HG03571 (cell line): ENCODE results near the gene SNHG17.
"Not testable (repeated sequence)": the region's sequence is repeated elsewhere in the genome, so short reads cannot be mapped to it uniquely, and the experiment has no call there.

Source experiments
- ATAC-seq: cut with Tn5 transposase; IDR thresholded peaks from one replicate; pipeline ENCODE4 v1.9.1; 2021; ENCODE audit not compliant: unreplicated experiment

SNHG17 gene

GRCh38 chr20:38447931-38448675 lies 13.0 kb upstream of the SNHG17 start:
- ATAC-seq = no peak

DNA sequence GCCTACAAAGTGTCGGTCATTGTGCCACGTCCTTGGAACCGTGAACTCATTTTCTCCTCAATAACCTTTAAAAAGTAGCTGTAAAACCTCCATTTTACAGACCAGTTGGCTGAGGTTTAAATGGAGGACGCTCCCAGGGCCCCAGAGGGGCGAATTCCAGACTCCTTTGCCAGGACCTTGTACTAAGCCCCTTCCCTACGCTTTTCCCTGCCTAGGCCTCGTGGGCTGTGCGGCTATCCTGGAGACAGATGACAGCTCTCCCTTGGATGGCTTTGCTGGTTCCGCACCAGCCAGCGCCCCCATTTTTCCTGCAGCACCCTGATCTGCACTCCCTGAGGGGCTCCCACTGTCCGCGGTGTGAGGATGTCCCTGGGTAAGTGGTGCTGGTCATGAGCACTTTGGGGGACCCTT lies 12.1 kb upstream of the SNHG17 start:
- ATAC-seq = no peak

DNA sequence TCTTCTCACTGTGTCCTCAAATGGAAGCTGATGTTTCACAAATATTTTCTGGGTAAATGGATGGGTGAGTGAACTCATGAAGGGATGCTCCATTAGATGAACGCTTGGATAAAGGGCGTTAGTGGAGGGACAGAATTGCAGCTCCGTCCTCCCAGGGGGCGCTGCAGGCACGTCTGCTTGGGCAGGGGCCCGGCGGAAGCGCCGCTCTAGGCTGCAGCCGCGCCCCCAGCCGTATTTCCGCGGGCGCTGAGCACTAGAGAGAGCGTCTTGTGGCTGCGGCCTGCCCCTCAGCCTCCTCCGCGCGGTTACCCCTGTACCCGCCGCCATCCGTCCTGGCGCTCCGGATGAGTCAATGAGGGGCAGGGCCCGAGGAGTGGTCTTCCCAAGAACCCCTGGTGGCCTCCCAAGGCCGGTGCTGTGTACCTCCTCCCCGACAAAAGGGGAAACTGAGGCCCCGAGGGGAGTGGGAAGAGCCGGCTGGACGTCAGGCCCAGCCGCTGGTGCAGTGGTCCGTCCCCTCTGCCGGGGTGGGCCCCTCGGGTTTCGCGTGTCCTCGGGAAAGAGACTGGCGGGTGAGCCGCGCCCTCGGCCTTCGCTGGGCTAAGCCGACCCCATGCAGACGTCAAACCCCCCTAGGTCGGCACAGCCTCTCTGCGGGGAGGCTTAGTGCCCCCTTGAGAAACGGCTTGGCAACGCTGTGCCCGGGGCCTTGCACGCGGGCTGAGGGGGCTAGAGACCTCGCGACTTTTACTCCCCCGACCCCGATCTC lies 11.5 kb upstream of the SNHG17 start:
- peak; percentile 87 for ATAC-seq

DNA sequence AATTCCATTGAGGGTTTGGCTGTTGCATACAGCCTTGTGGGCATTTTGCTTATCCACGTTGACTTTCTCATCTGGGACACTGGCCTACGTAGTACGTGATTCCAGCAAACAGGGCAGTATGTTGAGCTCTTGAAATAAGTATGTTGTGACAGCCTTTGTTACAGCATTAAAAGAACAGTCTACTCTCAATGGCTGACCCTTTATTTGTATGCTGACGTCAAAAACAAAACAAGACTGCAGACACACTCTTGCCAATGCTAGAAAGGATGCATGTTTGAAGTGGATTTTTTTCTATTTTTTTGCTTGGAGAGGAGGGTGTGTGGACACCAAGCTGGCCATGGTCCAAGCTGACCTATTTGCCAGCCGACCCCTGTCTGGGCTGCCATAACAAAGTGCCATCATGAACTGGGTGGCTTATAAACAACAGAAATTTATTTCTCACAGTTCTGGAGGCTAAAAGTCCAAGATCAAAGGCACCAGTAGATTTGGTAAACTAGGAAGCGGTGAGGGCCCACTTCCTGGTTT lies 10.8 kb upstream of the SNHG17 start:
- ATAC-seq = no peak

DNA sequence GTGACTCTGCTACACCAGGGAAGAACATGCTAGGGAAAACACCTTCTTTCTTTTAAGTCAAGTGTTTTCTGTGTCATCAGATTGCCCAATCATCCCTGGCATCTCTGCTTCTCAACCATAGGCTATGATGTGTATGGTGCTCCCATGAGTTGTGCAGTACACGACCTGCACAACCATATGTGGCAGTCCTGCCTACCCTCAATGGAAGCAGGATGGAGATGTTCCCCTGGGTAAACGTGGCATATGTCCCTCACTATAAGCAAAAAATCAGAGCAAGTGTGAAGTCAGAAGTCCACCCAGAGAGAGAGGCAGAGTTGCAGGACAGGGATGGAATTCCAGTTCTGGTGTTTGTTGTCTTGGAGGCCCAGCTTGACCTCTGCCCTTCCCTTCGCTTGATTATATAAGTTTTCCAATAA lies 10.3 kb upstream of the SNHG17 start:
- no peak for ATAC-seq

GRCh38 chr20:38441916-38442315 lies 6.8 kb upstream of the SNHG17 start:
- ATAC-seq = no peak

GRCh38 chr20:38441110-38441509 lies 6.0 kb upstream of the SNHG17 start:
- not testable (repeated sequence) for ATAC-seq

DNA sequence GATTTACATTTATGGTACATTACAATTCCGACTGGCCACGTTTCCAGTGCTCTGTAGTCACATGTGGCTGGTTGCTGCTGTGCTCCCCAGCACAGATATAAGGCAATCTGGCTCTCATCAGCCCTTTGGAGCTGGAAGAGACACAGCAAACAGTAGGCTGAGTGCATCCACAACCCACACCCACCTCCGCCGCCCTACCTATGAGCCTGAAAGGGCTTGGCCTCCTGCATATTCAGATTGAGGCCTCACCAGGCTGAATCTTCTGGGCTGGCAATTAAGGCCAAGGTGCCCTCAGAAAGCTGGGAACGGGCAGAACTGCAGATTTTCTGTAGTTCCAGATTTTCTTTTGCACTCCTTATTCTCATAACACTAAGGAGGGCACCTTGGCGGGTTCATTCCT lies 2.7 kb upstream of the SNHG17 start:
- no peak for ATAC-seq

- no peak for ATAC-seq
These were observed 419 bp upstream of the SNHG17 start for GRCh38 chr20:38435555-38435939.

- no peak for ATAC-seq
These were observed 807 bp downstream of the SNHG17 start for GRCh38 chr20:38434301-38434741.

- ATAC-seq = no peak
These were observed 1.7 kb downstream of the SNHG17 start for GRCh38 chr20:38433304-38433972.

- ATAC-seq = not testable (repeated sequence)
These were observed 2.3 kb downstream of the SNHG17 start for GRCh38 chr20:38432870-38433269.

DNA sequence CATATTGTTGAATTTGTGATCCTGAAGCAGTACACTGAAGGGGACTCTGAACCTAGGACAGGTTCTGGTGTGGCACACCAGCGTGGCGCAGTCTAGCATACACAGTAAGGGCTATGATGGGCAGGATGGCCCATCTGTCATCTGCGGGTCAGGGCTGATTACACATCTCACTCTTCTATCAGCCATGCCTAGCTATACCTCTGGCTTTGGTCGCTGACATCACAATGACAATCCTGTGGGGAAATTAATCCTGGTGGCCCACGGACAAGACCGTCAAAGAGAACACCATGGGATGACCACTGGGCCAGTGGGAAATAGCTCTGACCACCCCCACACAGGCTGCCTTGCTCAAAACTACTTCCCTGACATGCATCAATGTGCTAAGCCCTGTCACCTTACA lies 2.8 kb downstream of the SNHG17 start:
- ATAC-seq = no peak

DNA sequence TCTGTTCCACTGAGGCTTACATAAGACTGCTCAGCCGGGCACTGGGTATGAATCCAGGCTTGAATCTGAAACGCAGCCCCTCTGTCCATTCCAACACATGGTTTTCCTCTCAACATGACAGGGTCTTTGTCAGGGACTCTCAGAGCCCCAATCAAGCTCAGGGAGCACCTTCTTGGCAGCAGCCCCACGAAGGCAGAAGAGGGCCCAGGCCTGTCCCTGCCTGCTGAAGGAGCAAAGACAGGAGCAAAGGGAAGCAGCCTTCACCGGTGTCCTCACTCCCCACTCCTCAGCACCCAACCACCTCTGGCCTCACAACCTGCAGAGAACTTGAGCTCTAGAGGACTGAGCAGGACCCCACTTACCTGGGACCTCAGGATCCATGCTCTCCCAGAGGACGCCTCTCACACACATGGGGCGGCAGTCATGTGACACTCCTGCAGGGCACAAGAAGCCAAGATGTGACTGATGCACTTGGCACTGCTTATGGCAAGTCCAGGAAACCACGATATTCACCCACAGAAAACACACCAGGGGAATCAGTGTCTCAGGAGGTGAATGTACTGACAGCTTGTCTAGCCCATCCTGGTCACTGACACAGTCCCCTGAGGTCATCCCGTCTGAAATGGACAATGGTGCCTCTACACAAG lies 4.3 kb downstream of the SNHG17 start:
- no peak for ATAC-seq

DNA sequence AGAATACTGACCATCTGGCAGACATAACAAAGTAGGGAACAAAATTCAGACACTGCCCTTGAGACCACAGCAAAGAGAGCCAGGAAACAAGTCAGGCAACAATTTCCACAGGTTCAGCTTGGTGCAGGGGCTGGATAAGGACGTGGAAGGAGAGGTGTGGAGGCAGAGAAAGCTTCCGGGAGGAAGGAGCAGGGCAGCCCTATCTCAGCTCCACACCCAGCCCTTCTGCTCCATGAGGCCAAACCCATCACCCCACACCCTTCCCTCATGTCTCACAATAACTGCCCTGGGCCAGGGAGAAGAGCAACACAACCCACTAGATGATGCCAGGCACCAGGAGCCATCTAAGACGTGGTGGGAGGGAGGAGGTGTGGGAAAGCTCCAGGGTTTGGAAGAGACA lies 5.8 kb downstream of the SNHG17 start:
- no peak for ATAC-seq

GRCh38 chr20:38428800-38429199 lies 6.3 kb downstream of the SNHG17 start:
- ATAC-seq = no peak

GRCh38 chr20:38427655-38428023 lies 7.5 kb downstream of the SNHG17 start:
- no peak for ATAC-seq

GRCh38 chr20:38426006-38426897 lies 8.9 kb downstream of the SNHG17 start:
- ATAC-seq = no peak

- no peak for ATAC-seq
These were observed 10.7 kb downstream of the SNHG17 start for GRCh38 chr20:38424401-38424800.

DNA sequence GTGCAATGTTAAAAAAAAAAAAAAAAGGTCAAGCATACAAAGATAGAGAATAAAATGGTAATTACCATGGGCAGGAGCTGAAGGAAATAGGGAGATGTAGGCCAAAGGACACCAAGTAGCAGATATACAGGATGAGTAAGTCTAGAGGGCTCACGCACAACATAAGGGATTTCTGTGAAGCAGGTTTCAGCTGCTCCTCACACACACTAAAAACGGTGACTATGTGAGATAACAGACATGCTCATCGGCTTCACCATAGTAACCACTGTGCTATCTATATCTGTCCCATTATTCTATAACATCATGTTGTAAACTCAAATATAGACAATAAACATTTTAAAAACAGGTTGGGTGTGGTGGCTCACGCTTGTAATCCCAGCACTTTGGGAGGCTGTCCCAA lies 11.6 kb downstream of the SNHG17 start:
- no peak for ATAC-seq
